Suprapubic skin (tissue), 4 donors: ENCODE measurements around the gene MED13L. TPM values are rescaled to one million over a fixed set of nuclear protein-coding genes. Genes with fewer than 3 reads are reported as not detected.
A peak's percentile ranks its signal among the peaks of the same experiment; 100 is the strongest.

Experiments
- DNase-seq, 2 donors: peaks; one replicate each; pipeline ENCODE4 v3.0.0-alpha.2; 2019; ENCODE audit warnings: low spot score in 2 of 2
- H3K27ac ChIP-seq: fragments of 200-600 bp; sonication (generic); one replicate; pipeline ENCODE4 v1.5.1; 2019
- H3K27me3 ChIP-seq: fragments of 200-600 bp; sonication (generic); one replicate; pipeline ENCODE4 v1.5.1; 2019
- H3K36me3 ChIP-seq: fragments of 200-600 bp; sonication (generic); one replicate; pipeline ENCODE4 v1.5.1; 2019
- H3K4me1 ChIP-seq: fragments of 200-600 bp; sonication (generic); one replicate; pipeline ENCODE4 v1.5.1; 2019
- H3K4me3 ChIP-seq: fragments of 200-600 bp; sonication (generic); one replicate; pipeline ENCODE4 v1.5.1; 2019; ENCODE audit warnings: mild to moderate bottlenecking
- H3K9me3 ChIP-seq: fragments of 200-600 bp; sonication (generic); one replicate; pipeline ENCODE4 v1.5.1; 2019
- EP300 ChIP-seq: sonication (generic); formaldehyde crosslinking; IDR thresholded peaks from one replicate; pipeline ENCODE4 v1.6.1; 2017; ENCODE audit warnings: antibody characterized with exemption
- POLR2A ChIP-seq, 2 donors: fragments of 450-650 bp; IDR thresholded peaks; one replicate each; pipeline ENCODE4 v1.6.1; 2017; ENCODE audit warnings: antibody characterized with exemption in 2 of 2, mild to moderate bottlenecking in 2 of 2, moderate library complexity in 2 of 2
- POLR2AphosphoS5 ChIP-seq, 3 donors: sonication (generic); formaldehyde crosslinking; IDR thresholded peaks; one replicate each; pipeline ENCODE4 v1.6.1; 2017; ENCODE audit warnings: antibody characterized with exemption in 3 of 3
- WGBS: methylation state at CpG from one replicate; pipeline ENCODE4 v1.1.5; 2018; 5-methylcytosine and 5-hydroxymethylcytosine counted together
- total RNA-seq, 4 donors: library from RNA; depleted of rRNA; stranded (reverse); fragments of >200 nt; gene quantifications; one replicate each; pipeline ENCODE4 v1.1.0, GENCODE V29; 2016
- TF ChIP-seq, protein P1 (sequence below), 2 donors: fragments of 200-600 bp in 1 of 2; fragments of 450-650 bp in 1 of 2; sonication (generic) in 1 of 2; IDR thresholded peaks; one replicate each; pipeline ENCODE4 v1.5.1; 2016 to 2019; ENCODE audit warnings: antibody characterized with exemption in 2 of 2, mild to moderate bottlenecking in 1 of 2, moderate library complexity in 1 of 2

MED13L gene
- total RNA-seq, 4 donors from 2014 or later = 173 to 418 (median 228) TPM

DNA sequence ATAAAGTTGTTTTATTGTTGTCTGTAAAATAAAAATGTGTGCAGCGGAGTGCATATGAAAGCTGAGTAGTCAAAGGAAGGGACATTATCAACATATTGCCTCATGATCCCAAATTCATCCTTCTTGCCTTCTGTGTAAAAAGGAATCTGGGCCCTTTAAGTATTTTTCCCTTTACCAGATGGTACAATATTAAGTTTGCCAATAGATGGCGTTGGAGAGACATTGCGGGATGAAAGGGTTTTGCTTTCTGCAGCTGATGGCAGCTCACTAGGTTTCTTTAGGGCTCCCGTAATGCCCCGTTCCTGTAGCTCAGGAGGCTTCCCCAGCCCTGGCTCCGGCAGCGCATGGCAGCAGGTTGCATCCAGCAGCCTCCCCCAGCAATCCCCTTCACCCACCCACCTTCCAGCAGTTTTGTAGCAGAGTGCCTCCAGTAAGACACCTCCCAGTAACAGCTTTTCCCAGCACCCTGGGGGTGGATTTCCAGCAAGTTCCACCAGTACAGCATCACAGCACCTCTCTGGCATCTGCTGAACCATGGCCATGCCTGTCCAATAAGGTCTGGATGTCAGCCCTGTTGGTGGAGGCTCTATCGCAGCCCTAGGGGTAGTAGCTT, 354.4 kb downstream of the MED13L start:
- 83% methylated on average over 8 of the region's 8 CpGs for WGBS
- no peaks in the 10 kb centered on the region for H3K4me1 ChIP-seq
- DNase-seq = no peak
- no peak overlapping the region for H3K27ac ChIP-seq
- no peaks in the 10 kb centered on the region for H3K9me3 ChIP-seq
- no peaks in the 10 kb centered on the region for H3K36me3 ChIP-seq
- H3K4me3 ChIP-seq = no peak overlapping the region
- peaks cover 2% of the 10 kb centered on the region for H3K27me3 ChIP-seq
- no peak for TF ChIP-seq EP300
- no peak for TF ChIP-seq POLR2A (IDR thresholded peaks at IDR 0.05)
- TF ChIP-seq, protein P1, sequence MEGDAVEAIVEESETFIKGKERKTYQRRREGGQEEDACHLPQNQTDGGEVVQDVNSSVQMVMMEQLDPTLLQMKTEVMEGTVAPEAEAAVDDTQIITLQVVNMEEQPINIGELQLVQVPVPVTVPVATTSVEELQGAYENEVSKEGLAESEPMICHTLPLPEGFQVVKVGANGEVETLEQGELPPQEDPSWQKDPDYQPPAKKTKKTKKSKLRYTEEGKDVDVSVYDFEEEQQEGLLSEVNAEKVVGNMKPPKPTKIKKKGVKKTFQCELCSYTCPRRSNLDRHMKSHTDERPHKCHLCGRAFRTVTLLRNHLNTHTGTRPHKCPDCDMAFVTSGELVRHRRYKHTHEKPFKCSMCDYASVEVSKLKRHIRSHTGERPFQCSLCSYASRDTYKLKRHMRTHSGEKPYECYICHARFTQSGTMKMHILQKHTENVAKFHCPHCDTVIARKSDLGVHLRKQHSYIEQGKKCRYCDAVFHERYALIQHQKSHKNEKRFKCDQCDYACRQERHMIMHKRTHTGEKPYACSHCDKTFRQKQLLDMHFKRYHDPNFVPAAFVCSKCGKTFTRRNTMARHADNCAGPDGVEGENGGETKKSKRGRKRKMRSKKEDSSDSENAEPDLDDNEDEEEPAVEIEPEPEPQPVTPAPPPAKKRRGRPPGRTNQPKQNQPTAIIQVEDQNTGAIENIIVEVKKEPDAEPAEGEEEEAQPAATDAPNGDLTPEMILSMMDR (IDR thresholded peaks at IDR 0.05) = no peak
- no peak for TF ChIP-seq POLR2AphosphoS5 (IDR thresholded peaks at IDR 0.05)

DNA sequence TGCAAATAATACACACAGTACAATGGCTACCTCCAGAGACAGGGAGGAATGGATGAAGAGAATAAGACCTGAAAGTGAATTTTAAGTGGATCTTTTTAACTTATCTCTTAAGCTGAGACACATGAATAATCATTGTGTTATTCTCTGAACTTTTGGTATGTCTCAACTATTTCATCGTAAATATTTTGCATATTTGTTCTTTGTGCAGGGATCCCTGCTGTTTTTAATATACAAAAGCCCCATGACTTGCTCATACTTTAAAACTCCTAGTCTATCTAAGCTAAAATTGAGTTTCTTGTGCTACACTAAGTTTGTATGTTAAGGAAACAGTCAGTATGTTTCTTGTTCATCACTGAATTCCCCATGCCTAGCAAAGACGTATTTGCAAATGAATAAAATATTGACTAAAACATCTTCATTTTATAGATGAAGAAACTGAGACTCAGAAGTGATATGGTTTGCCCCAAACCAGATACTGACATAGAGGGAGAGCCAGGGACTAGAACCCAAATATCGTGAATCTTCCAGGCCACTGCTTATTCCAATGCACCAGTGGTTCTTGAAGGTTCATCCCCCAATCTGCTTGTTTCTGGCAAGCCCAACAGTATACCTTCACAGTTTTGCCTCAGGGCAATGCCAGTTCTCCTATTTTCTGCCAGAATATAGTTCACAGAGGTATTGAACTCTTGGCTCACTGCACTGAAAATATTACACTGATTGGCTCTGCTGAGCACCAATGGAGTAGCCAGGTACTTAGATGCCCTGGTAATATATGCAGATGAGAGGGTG, 356.9 kb downstream of the MED13L start:
- Histone ChIP-seq H3K4me1 (peaks cover 5% of the 10 kb centered on the region), H3K9me3 (no peaks in the 10 kb centered on the region), H3K36me3 (no peaks in the 10 kb centered on the region), H3K27ac (no peak overlapping the region), H3K4me3 (no peak overlapping the region), H3K27me3 (peaks cover 11% of the 10 kb centered on the region)
- no peak for DNase-seq
- 80% methylated on average over 3 of the region's 3 CpGs for whole genome bisulfite sequencing
- TF ChIP-seq POLR2A (IDR thresholded peaks at IDR 0.05) = no peak
- TF ChIP-seq, protein P1 (IDR thresholded peaks at IDR 0.05) = no peak
- no peak for TF ChIP-seq POLR2AphosphoS5 (IDR thresholded peaks at IDR 0.05)
- TF ChIP-seq EP300 = no peak

DNA sequence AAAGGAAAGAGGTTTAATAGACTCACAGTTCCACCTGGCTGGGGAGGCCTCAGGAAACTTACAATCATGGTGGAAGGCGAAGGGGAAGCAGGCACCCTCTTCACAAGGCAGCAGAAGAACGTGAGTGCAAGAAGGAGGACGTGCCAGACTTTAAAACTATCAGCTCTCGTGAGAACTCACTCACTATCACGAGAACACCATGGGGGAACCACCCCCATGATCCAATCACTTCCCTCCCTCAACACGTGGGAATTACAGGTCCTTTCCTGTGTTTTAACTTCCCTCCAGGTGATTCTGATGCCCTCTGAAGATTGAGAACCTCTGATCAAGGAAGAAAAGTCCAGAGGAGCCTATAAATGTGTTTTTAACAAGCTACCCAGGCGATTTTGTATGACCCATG, 358.7 kb downstream of the MED13L start:
- TF ChIP-seq, protein P1 (IDR thresholded peaks at IDR 0.05) = no peak
- TF ChIP-seq EP300 (no peak), POLR2AphosphoS5 (IDR thresholded peaks at IDR 0.05) (no peak), POLR2A (IDR thresholded peaks at IDR 0.05) (no peak)
- Histone ChIP-seq H3K27ac (no peak overlapping the region), H3K4me3 (no peak overlapping the region), H3K27me3 (peaks cover 11% of the 10 kb centered on the region), H3K9me3 (no peaks in the 10 kb centered on the region), H3K36me3 (no peaks in the 10 kb centered on the region), H3K4me1 (peaks cover 5% of the 10 kb centered on the region)
- no peak for DNase-seq
- WGBS = 52% methylated on average over 7 of the region's 7 CpGs

DNA sequence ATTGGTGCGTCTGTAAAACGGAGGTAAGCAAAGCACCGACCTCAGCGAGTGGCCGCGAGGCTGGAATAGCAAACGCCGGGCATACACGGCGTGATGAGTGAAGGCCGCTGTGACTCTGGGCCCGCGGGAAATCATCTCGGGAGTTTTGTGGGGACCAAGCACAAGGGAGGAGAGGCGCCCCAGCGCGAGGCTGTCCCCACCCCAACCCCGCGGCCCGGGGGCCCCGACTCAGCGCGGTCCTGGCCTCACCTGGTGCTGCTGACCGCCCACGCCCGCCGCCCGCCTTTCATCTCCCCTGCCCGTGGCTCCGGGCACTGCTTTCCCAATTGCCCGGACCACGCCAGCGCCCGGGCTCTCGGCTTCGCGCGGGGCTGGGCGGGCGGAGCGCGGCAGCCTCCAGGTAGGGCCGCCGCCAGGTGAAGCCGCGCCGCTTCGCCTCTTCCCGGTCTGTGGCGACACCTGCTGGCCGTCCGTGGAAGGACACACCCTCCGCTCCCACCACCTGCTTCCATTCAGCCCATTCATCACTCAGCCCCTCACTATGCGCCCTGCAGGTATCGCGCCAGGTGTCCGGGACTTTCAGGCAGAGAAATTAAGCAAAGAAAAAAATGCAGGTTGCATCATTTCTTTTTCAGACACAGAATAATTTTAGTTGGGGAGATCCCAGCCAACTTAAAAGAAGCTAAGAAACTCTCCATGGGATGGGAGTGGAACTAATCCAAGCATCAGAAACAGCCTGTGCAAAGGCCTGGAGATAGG, 360.4 kb downstream of the MED13L start:
- Histone ChIP-seq H3K4me3 (peak overlapping the region; percentile 37), H3K4me1 (peaks cover 5% of the 10 kb centered on the region), H3K27ac (no peak overlapping the region), H3K9me3 (no peaks in the 10 kb centered on the region), H3K36me3 (no peaks in the 10 kb centered on the region), H3K27me3 (peaks cover 11% of the 10 kb centered on the region)
- peak; percentile 69 to 83 for DNase-seq
- no peak for TF ChIP-seq POLR2AphosphoS5 (IDR thresholded peaks at IDR 0.05)
- TF ChIP-seq, protein P1 (IDR thresholded peaks at IDR 0.05) = peak; percentile 91 to 92
- whole genome bisulfite sequencing = 15% methylated on average over 39 of the region's 57 CpGs

DNA sequence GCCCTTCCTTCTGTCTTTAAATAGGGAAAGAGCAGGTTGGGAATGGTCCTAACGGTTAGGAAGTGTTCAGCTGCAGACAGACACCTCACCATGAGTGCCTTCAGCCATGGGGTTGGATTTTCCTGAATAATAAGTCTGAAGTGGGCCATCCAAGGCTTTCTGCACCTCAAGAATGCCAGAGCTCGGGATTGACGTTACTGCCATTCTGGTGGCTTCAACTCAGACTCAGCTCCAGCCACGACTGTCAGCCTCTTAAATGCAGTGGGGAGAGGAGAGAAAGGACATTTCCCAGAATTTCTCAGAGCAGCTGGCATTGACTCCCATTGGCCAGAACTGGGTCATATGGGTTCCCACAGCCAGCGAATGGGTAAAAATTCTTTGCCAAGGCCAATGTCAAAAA, 363.4 kb downstream of the MED13L start:
- Histone ChIP-seq H3K9me3 (no peaks in the 10 kb centered on the region), H3K36me3 (no peaks in the 10 kb centered on the region), H3K27ac (no peak overlapping the region), H3K27me3 (peaks cover 11% of the 10 kb centered on the region), H3K4me1 (peaks cover 5% of the 10 kb centered on the region), H3K4me3 (no peak overlapping the region)
- no peak for TF ChIP-seq POLR2AphosphoS5 (IDR thresholded peaks at IDR 0.05)
- no peak for TF ChIP-seq POLR2A (IDR thresholded peaks at IDR 0.05)
- TF ChIP-seq, protein P1 (IDR thresholded peaks at IDR 0.05) = no peak
- no peak for TF ChIP-seq EP300
- no peak for DNase-seq
- 89% methylated on average over 5 of the region's 5 CpGs for WGBS
